ENCODE results near the gene FBXO42. TPM values are rescaled to one million over a fixed set of nuclear protein-coding genes. Genes with fewer than 3 reads are reported as not detected.

The FBXO42 gene
- total RNA-seq, 1 experiment from 2014 or later, result 12.8 TPM

DNA sequence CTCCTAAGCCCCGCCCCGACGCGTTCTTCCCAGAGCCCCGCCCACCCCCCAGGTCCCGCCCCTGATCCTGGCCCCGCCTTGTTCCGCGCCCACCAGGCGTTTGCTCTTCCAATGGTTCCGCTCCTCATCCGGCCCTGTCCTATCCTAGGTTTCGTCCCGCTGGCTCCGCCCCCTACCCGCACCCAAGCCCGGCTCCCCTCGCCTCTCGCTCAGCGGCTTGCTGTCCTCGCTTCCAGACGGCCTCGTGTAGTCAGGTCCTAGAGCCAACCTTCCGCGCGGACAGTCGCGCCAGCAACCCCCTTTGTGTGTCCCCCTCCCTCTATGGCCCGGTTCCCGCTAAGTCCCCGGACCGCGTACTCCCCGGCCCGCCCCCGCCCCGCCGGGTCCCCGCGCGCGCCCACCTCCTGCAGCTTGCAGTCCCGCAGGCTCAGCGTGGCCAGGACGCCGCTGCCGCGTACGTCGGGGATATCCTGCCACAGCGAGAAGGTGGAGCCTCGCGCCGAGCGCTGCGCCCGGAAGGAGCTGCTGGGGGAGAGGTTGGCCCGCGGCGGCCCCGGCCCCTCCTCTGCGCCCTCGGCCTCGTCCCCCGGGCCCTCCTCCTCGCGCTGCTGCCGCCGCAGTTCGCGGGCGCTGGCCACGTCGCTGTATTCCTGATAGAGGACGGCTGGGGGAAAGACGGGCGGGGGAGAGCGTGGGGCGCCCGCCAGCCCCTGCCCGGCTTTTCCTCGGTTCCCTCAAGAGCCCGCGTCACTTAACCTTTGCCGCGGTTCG, 145.5 kb downstream of the FBXO42 start:
- DNase-seq (ENCODE audit: low read depth), result no peak

DNA sequence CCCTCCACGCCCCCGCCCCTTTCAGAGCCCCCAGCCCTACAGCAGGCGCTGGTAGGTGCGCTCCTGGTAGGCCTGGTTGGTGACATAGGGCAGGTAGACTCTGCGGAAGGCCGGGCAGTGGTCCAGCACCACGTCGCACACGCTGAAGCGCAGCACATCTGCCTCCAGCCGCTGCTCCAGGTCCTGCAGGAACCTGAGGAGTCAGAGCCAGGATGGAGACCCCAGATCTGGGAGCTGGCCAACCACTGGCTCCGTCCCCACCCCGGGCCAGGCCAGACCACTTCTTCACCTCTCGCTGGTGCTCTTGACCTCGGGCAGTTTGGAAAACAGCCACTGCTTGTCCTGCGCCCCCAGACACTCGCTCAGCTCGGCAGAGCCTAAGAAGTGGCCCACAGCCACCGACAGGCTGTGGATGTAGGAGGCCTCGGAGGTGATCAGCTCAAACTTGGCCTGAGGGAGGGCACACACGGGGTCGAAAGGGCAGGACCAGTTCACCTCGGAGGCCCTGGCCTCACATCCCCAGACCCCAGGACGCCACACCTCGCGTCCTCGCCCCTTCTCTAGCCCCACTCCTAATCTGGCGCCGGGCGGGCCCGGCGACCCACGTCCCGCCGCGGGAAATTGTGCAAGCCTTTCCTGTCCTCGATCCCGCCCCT, 146.3 kb downstream of the FBXO42 start:
- no peak for DNase-seq (ENCODE audit: low read depth)

DNA sequence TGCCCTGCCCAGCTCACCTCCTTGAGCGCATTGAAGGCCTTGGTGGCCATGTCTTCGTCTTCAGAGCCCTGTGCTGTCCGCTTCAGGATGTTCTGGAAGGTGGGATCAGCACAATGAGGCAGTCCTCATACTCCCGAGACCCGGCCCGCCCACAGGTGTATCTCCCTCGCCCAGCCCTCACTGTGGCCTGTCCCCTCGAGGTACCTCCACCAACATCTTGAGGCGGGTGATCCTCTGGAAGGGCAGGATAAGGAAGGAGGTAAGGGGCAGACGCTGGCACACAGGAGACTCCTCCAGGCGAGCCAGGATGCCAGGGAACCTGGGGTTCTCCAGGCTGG, 147.0 kb downstream of the FBXO42 start:
- DNase-seq (ENCODE audit: low read depth), result no peak

DNA sequence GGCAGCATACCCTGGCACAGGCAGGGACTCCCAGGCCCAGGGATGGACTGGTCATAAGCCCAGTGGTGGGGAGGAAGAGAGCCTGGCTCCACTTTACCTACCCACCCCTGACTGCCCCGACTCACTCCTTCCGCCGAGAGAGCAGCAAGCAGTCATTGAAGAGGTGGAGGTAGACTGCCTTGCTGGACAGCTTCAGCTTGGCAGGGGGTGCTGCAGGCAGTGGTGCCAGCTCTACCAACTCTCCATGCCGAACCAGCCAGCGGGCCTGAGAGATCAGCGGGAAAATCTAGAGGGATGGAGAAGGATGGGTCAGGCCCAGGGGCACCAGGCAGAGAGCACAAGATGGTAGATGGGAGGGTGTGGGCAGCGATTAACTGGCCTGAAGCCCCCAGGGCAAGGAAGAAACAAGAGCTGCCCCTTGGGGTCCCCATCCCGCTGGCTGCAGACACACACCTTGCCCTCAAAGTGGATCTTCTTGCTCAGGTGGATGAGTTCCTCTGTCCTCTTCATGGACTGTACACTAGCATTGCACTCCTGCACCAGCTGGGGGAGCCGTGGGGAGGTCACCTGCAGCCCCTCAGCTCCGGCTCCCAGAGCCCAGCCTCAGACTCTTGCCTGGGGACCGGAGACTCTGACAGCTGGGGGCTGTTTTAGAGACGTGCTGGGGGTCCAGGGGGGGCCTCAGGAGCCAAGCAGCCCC, 147.5 kb downstream of the FBXO42 start:
- no peak for DNase-seq (ENCODE audit: low read depth)

DNA sequence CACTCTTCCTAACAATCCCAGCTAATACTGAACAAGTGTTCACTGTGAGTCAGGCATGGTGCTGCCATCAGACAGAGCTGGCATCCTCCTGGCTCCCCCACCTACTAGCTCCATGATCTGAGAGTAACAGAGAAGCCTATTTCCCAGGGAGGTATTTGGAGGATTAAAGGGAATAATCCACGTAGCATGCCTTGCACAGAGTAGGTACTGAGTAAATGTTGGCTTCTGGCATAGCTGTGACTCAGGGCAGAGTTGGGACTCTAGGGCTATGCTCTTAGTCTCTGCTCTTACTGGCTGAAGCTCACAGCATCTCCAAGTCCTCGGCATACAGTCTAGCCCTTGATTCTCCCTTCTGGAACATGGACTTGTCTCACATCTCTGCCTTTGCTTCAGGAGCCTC, 148.1 kb downstream of the FBXO42 start:
- DNase-seq (ENCODE audit: low read depth), result no peak

DNA sequence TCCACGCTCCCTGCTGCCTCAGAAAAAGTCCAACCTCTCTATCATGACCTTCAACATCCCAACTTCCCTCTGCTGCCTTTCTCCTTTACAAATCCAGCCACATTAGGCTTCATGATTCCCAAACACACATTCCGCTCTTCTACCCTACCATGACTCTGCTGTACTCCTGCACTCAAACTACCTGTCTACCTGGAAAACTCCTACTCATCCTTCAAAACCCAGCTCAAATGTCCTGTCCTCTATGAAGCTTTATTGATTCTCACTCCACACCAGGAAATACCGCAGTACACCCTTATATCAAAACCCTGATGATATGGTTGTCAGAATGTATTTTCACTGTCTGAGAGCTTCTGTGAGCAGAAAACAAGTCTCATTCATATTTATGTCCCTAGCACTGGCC, 148.7 kb downstream of the FBXO42 start:
- DNase-seq (ENCODE audit: low read depth), result no peak

DNA sequence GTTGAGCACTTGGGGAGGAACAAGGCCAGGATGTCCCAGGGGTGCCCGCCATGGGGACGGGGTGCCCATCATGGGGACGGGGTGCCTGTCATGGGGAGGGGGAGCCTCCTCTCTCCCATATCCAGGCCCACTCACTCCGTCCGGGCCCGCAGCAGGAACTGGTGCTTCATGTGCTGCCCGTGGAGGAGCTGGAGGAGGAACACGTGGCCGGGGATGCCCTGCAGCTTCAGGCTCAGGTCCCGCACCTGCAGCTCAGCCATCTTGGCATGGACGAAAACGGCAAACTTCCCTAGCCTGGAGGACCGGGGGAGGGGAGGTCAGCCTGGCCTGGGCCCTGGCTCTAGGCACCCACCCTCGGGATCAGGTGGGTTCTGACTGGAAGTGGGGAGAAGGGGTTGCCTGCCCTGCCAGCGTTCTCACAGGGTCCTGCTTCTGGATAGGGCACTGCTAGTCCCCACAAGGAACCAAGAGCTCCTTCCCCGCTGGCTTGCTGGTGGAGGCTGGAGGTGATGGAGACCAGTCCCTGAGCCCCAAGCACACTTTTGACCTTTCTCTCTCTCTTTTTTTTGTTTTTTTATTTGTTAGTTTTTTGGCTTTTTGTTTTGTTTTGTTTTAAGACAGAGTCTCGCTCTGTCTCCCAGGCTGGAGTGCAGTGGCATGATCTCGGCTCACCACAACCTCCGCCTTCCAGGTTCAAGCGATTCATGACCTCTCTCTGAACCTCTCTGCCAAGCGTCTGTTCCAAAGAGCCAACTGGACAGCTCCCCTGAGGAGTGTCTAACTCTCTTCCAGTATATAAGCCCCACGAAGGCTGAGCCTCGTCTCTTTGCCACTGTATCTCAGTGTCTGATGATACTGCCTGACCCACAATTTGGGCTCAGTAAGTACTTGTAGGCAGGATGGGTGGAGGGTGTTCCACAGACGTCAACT, 149.7 kb downstream of the FBXO42 start:
- DNase-seq (ENCODE audit: low read depth), result no peak

DNA sequence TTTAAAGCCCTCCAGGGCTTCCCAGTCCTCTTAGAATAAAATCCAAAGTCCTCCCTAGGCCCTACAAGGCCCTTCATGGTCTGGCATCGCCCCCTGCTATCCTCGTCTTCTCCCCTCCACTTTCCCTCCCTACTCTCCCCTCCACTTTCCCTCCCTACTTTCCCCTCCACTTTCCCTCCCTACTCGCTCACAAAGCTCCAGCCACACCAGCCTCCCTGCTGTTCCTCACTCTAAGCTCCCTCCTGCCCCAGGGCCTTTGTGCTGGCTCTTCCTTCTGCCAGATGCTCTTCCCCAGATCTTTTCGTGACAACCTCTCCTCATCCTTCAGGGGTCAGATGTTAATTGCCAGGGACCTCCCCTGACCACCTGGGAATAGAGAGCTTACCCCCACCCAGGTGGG, 152.6 kb downstream of the FBXO42 start:
- DNase-seq (ENCODE audit: low read depth), result no peak

DNA sequence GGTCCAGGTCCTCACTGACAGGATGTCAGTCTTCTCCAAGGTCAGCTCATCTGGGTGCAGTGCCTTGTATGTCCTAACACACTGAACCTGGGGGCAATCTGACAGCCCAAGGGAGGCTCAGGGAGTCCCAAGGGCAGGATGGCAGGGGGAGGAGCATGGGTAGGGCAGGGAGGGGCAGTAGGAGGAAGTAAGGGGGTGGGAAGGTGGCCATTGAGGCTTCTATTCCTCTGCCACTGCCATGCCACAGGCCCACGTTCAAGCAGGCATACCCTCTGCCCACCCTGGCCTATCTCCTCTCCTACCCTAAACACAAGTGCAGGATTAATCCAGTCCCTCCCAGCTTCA, 153.2 kb downstream of the FBXO42 start:
- no peak for DNase-seq (ENCODE audit: low read depth)

DNA sequence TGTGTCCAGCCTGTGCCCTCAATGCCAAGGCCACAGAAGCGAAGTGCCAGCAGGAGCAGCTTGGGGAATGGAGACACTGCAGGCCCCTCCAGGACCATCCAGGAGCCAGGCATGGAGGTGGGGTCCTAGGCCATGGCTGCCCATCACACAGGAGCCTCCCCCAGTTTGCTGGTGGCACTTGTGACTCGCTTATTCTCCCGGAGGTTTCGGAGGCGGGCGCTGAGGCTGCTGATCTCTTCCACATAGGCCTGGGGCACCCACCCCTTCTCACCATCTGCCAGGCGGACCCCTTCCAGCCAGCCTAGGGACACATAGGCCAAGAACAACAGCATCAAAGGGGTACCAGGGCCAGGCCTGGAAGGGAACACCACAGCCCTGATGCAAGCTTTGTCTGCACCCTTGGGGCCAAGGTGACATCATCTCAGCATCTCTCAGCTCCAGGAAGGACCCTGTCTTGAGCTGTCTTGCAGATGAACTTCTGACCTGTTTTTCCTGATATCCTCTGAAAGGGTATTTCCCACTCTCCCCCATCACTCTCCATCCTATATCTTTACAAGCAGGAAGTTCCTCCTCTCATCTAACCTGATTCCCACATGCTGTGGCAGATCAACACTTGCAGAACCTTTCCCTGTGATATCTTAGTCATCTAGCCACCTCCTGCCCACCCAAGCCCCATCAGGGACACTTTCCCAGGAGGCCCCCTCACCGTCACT, 153.7 kb downstream of the FBXO42 start:
- DNase-seq (ENCODE audit: low read depth), result no peak

DNA sequence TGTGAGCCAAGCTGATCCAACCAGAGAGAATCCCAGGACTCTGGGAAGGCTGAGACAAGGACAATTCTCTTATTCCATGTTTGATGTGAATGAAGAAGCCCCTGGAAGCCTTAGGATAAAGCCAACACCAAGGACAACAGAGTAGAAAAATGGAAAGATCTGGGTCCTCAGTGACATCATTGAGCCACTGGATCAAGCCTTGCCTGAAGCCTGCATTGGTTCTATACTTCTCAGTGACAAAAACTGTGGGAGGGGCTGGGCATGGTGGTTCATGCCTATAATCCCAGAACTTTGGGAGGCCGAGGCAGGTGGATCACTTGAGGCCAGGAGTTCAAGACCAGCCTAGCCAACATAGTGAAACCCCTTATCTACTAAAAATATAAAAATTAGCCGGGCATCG, 155.4 kb downstream of the FBXO42 start:
- DNase-seq (ENCODE audit: low read depth), result no peak

Small RNA genes within 50 kb of the gene (small RNA-seq; reads per million reads assigned to genes)
- not detected for gene MT1XP1

Other genes starting within 250 kb of the FBXO42 start
- 99.1 and 114 TPM in 2 replicates for gene EPHA2, start 196.4 kb downstream of the FBXO42 start, total RNA-seq (2014; rRNA removed; shearing (Covaris generic))
- not detected in 2 replicates for gene ARHGEF19, start 139.8 kb downstream of the FBXO42 start, total RNA-seq (2014; rRNA removed; shearing (Covaris generic))
- 7.4 and 9.2 TPM in 2 replicates for gene CPLANE2, start 115.3 kb downstream of the FBXO42 start, total RNA-seq (2014; rRNA removed; shearing (Covaris generic))
- gene SZRD1, start 14.8 kb upstream of the FBXO42 start, total RNA-seq (2014; rRNA removed; shearing (Covaris generic)), result 158 and 175 TPM in 2 replicates
- gene SPATA21, start 84.9 kb upstream of the FBXO42 start, total RNA-seq (2014; rRNA removed; shearing (Covaris generic)), result not detected in 2 replicates
- 104 and 117 TPM in 2 replicates for gene NECAP2, start 88.2 kb upstream of the FBXO42 start, total RNA-seq (2014; rRNA removed; shearing (Covaris generic))
- under 0.01 TPM in 1 of 2 replicates, not detected in the other for gene RNU1-1, start 161.8 kb upstream of the FBXO42 start, total RNA-seq (2014; rRNA removed; shearing (Covaris generic))